Astrocyte (in vitro differentiated cells and primary cell): Measurements from ENCODE around the gene BAZ1B. TPM values are rescaled to one million over a fixed set of nuclear protein-coding genes. Genes with fewer than 3 reads are reported as not detected.

ENCODE experiments used
- DNase-seq: peaks from one replicate; pipeline ENCODE4 v3.0.0-alpha.2; 2010; ENCODE audit warnings: low read depth
- FAIRE-seq: peaks from 2 replicates; lab custom pipeline; 2011; peaks lifted over from hg19 to GRCh38; lab: Jason Lieb, UNC
- H2AFZ ChIP-seq: 2 replicates; pipeline ENCODE4 v1.6.0; 2012; ENCODE audit warnings: low read depth, low read length, inconsistent platforms
- H3K27ac ChIP-seq: 2 replicates; pipeline ENCODE4 v1.5.1; 2011; ENCODE audit warnings: low read depth, low read length, inconsistent platforms
- H3K27me3 ChIP-seq: 2 replicates; pipeline ENCODE4 v1.6.0; 2011; ENCODE audit warnings: low read length, inconsistent platforms; ENCODE audit not compliant: insufficient read depth
- H3K36me3 ChIP-seq: 2 replicates; pipeline ENCODE4 v1.5.1; 2011; ENCODE audit warnings: low read length, inconsistent platforms; ENCODE audit not compliant: insufficient read depth
- H3K4me1 ChIP-seq: 2 replicates; pipeline ENCODE4 v1.5.1; 2011; ENCODE audit warnings: low read length, inconsistent platforms; ENCODE audit not compliant: insufficient read depth
- H3K4me2 ChIP-seq: 2 replicates; pipeline ENCODE4 v1.6.0; 2012; ENCODE audit warnings: low read length, inconsistent platforms
- H3K4me3 ChIP-seq: 2 replicates; pipeline ENCODE4 v1.5.1; 2011; ENCODE audit warnings: low read depth, mild to moderate bottlenecking, low read length, inconsistent platforms; ENCODE audit not compliant: insufficient read depth
- H3K79me2 ChIP-seq: 2 replicates; pipeline ENCODE4 v1.6.0; 2012; ENCODE audit warnings: mild to moderate bottlenecking, low read length, inconsistent platforms; ENCODE audit not compliant: insufficient read depth
- H3K9ac ChIP-seq: 2 replicates; pipeline ENCODE4 v1.6.0; 2012; ENCODE audit warnings: mild to moderate bottlenecking, low read length, inconsistent platforms
- H3K9me3 ChIP-seq: 2 replicates; pipeline ENCODE4 v1.5.1; 2012; ENCODE audit warnings: low read depth, mild to moderate bottlenecking, low read length, inconsistent platforms; ENCODE audit not compliant: insufficient read depth
- H4K20me1 ChIP-seq: 2 replicates; pipeline ENCODE4 v1.6.0; 2012; ENCODE audit warnings: low read length, inconsistent platforms; ENCODE audit not compliant: insufficient read depth
- H3K27ac Mint-ChIP-seq: one replicate; pipeline ENCODE4 v1.8.0; 2021; ENCODE audit warnings: mild to moderate bottlenecking, mixed read lengths; ENCODE audit not compliant: unreplicated experiment
- H3K27me3 Mint-ChIP-seq: one replicate; pipeline ENCODE4 v1.8.0; 2021; ENCODE audit warnings: low read depth, mixed read lengths; ENCODE audit not compliant: unreplicated experiment
- H3K36me3 Mint-ChIP-seq: one replicate; pipeline ENCODE4 v1.8.0; 2021; ENCODE audit warnings: low read depth, mixed read lengths; ENCODE audit not compliant: unreplicated experiment
- H3K4me1 Mint-ChIP-seq: one replicate; pipeline ENCODE4 v1.8.0; 2021; ENCODE audit warnings: low read depth, mixed read lengths; ENCODE audit not compliant: unreplicated experiment
- H3K4me3 Mint-ChIP-seq: one replicate; pipeline ENCODE4 v1.8.0; 2021; ENCODE audit warnings: mild to moderate bottlenecking, moderate library complexity, mixed read lengths; ENCODE audit not compliant: unreplicated experiment
- H3K9me3 Mint-ChIP-seq: one replicate; pipeline ENCODE4 v1.8.0; 2021; ENCODE audit warnings: mild to moderate bottlenecking, mixed read lengths; ENCODE audit not compliant: unreplicated experiment
- CTCF ChIP-seq: IDR thresholded peaks from 2 replicates; pipeline ENCODE4 v1.5.1; 2011; ENCODE audit warnings: low read depth, mild to moderate bottlenecking, inconsistent platforms, low read length, moderate library complexity; ENCODE audit not compliant: insufficient read depth
- EZH2 ChIP-seq: IDR thresholded peaks from 2 replicates; pipeline ENCODE4 v1.6.1; 2012; ENCODE audit warnings: mild to moderate bottlenecking, low read length, inconsistent platforms; ENCODE audit not compliant: insufficient read depth
- total RNA-seq: library from RNA; stranded (reverse); gene quantifications from 2 replicates; pipeline ENCODE4 v1.2.1, GENCODE V29; 2021

BAZ1B gene
- total RNA-seq, 1 donor from 2014 or later, result 62.5 TPM

GRCh38 chr7:73448609-73449008, 73.5 kb downstream of the BAZ1B start:
- Histone ChIP-seq H3K27me3 (no peaks in the 10 kb centered on the region), H3K27ac (no peak overlapping the region), H3K4me1 (no peaks in the 10 kb centered on the region), H3K79me2 (peaks cover 14% of the 10 kb centered on the region), H3K4me3 (no peak overlapping the region), H4K20me1 (peaks cover 56% of the 10 kb centered on the region), H2AFZ (no peak overlapping the region), H3K4me2 (no peak overlapping the region), H3K36me3 (peaks cover 73% of the 10 kb centered on the region), H3K9ac (no peak overlapping the region), H3K9me3 (no peaks in the 10 kb centered on the region)
- DNase-seq (no peak), FAIRE-seq (no peak)
- no peak for TF ChIP-seq CTCF
- H3K27ac Mint-ChIP-seq, result no peak overlapping the region
- no peak overlapping the region for H3K4me3 Mint-ChIP-seq
- H3K9me3 Mint-ChIP-seq, result no peaks in the 10 kb centered on the region
- H3K4me1 Mint-ChIP-seq, result peaks cover 6% of the 10 kb centered on the region
- peaks cover 21% of the 10 kb centered on the region for H3K36me3 Mint-ChIP-seq
- H3K27me3 Mint-ChIP-seq, result no peaks in the 10 kb centered on the region

- Histone ChIP-seq H3K27me3 (no peaks in the 10 kb centered on the region), H3K79me2 (peaks cover 14% of the 10 kb centered on the region), H3K9me3 (no peaks in the 10 kb centered on the region), H3K9ac (no peak overlapping the region), H4K20me1 (peaks cover 53% of the 10 kb centered on the region), H3K4me3 (no peak overlapping the region), H3K4me2 (no peak overlapping the region), H3K36me3 (peaks cover 79% of the 10 kb centered on the region), H3K4me1 (no peaks in the 10 kb centered on the region), H3K27ac (no peak overlapping the region), H2AFZ (no peak overlapping the region)
- DNase-seq (no peak), FAIRE-seq (no peak)
- H3K27ac Mint-ChIP-seq, result no peak overlapping the region
- no peak for TF ChIP-seq CTCF
- no peak for TF ChIP-seq EZH2
- peaks cover 16% of the 10 kb centered on the region for H3K4me1 Mint-ChIP-seq
- H3K27me3 Mint-ChIP-seq, result no peaks in the 10 kb centered on the region
- H3K36me3 Mint-ChIP-seq, result peaks cover 29% of the 10 kb centered on the region
- H3K4me3 Mint-ChIP-seq, result no peak overlapping the region
- H3K9me3 Mint-ChIP-seq, result no peaks in the 10 kb centered on the region
These were observed 74.9 kb downstream of the BAZ1B start for GRCh38 chr7:73447121-73447733.

GRCh38 chr7:73446682-73447081, 75.4 kb downstream of the BAZ1B start:
- Mint-ChIP-seq H3K27ac (no peak overlapping the region), H3K9me3 (no peaks in the 10 kb centered on the region), H3K4me1 (peaks cover 15% of the 10 kb centered on the region), H3K27me3 (no peaks in the 10 kb centered on the region), H3K36me3 (peaks cover 32% of the 10 kb centered on the region), H3K4me3 (no peak overlapping the region)
- FAIRE-seq (no peak), DNase-seq (no peak)
- Histone ChIP-seq H4K20me1 (peaks cover 50% of the 10 kb centered on the region), H3K4me2 (no peak overlapping the region), H3K36me3 (peaks cover 81% of the 10 kb centered on the region), H2AFZ (no peak overlapping the region), H3K27ac (no peak overlapping the region), H3K79me2 (peaks cover 14% of the 10 kb centered on the region), H3K4me1 (no peaks in the 10 kb centered on the region), H3K4me3 (no peak overlapping the region), H3K9me3 (no peaks in the 10 kb centered on the region), H3K27me3 (no peaks in the 10 kb centered on the region), H3K9ac (no peak overlapping the region)
- TF ChIP-seq EZH2, result no peak
